Neural progenitor cell (in vitro differentiated cells): Measurements from ENCODE around the gene OR4F15. TPM values are rescaled to one million over a fixed set of nuclear protein-coding genes. Genes with fewer than 3 reads are reported as not detected.
A peak's percentile ranks its signal among the peaks of the same experiment; 100 is the strongest.

ENCODE experiments used
- DNase-seq: peaks from one replicate; pipeline ENCODE4 v3.0.0-alpha.2; 2016; ENCODE audit warnings: low spot score
- H2AFZ ChIP-seq: fragments of 200-600 bp; sonication (generic); replicated peaks from 2 replicates; pipeline ENCODE4 v1.6.1; 2016; ENCODE audit warnings: antibody characterized with exemption
- H3F3A ChIP-seq: fragments of 200-600 bp; sonication (generic); 2 replicates; pipeline ENCODE4 v1.6.1; 2016; ENCODE audit warnings: antibody characterized with exemption, low read depth
- H3K27ac ChIP-seq: fragments of 200-600 bp; sonication (generic); 2 replicates; pipeline ENCODE4 v1.5.1; 2016; ENCODE audit warnings: mild to moderate bottlenecking
- H3K27me3 ChIP-seq: fragments of 200-600 bp; sonication (generic); 2 replicates; pipeline ENCODE4 v1.6.1; 2016; ENCODE audit warnings: mild to moderate bottlenecking, moderate library complexity
- H3K36me3 ChIP-seq: fragments of 200-600 bp; sonication (generic); 2 replicates; pipeline ENCODE4 v1.5.1; 2016
- H3K4me1 ChIP-seq: fragments of 200-600 bp; sonication (generic); 2 replicates; pipeline ENCODE4 v1.6.1; 2016; ENCODE audit warnings: mixed run types
- H3K4me2 ChIP-seq: fragments of 200-600 bp; sonication (generic); 2 replicates; pipeline ENCODE4 v1.6.1; 2016
- H3K4me3 ChIP-seq: fragments of 200-600 bp; sonication (generic); 2 replicates; pipeline ENCODE4 v1.5.1; 2016
- H3K79me2 ChIP-seq: fragments of 200-600 bp; sonication (generic); 2 replicates; pipeline ENCODE4 v1.6.1; 2016; ENCODE audit warnings: low read depth
- H3K9ac ChIP-seq: fragments of 200-600 bp; sonication (generic); 2 replicates; pipeline ENCODE4 v1.6.1; 2016
- H3K9me3 ChIP-seq: fragments of 200-600 bp; sonication (generic); 2 replicates; pipeline ENCODE4 v1.5.1; 2016; ENCODE audit warnings: low read depth
- H4K20me1 ChIP-seq: fragments of 200-600 bp; sonication (generic); 2 replicates; pipeline ENCODE4 v1.6.1; 2016; ENCODE audit warnings: low read depth
- H3K27ac Mint-ChIP-seq: 3 replicates; pipeline ENCODE4 v1.8.0; 2021; ENCODE audit warnings: mixed read lengths
- H3K27me3 Mint-ChIP-seq: 2 replicates; pipeline ENCODE4 v1.8.0; 2022; ENCODE audit warnings: low read depth, mild to moderate bottlenecking, inconsistent platforms, moderate library complexity, mixed read lengths; ENCODE audit not compliant: insufficient read depth
- H3K36me3 Mint-ChIP-seq: 3 replicates; pipeline ENCODE4 v1.8.0; 2021; ENCODE audit warnings: mixed read lengths
- H3K4me1 Mint-ChIP-seq: 3 replicates; pipeline ENCODE4 v1.8.0; 2021; ENCODE audit warnings: mixed read lengths
- H3K4me3 Mint-ChIP-seq: 3 replicates; pipeline ENCODE4 v1.8.0; 2021; ENCODE audit warnings: mild to moderate bottlenecking, moderate library complexity, mixed read lengths
- H3K9me3 Mint-ChIP-seq: 3 replicates; pipeline ENCODE4 v1.8.0; 2020; ENCODE audit warnings: mixed read lengths
- EZH2 ChIP-seq: fragments of 200-600 bp; sonication (generic); IDR thresholded peaks from 2 replicates; pipeline ENCODE4 v1.6.1; 2017; ENCODE audit warnings: antibody characterized with exemption, mild to moderate bottlenecking, moderate library complexity
- EZH2phosphoT487 ChIP-seq: fragments of 200-600 bp; sonication (generic); IDR thresholded peaks from 2 replicates; pipeline ENCODE4 v1.6.1; 2017; ENCODE audit warnings: antibody characterized with exemption
- total RNA-seq: library from RNA; depleted of rRNA; stranded (reverse); fragments of >200 nt; gene quantifications from 2 replicates; pipeline ENCODE4 v1.2.3, GENCODE V29; 2015; ENCODE audit warnings: low replicate concordance
- TF ChIP-seq, protein P1 (sequence below): fragments of 200-600 bp; sonication (generic); IDR thresholded peaks from 2 replicates; pipeline ENCODE4 v1.5.1; 2017; ENCODE audit warnings: antibody characterized with exemption, mild to moderate bottlenecking

OR4F15 gene
- total RNA-seq, 1 donor from 2014 or later = not detected

DNA sequence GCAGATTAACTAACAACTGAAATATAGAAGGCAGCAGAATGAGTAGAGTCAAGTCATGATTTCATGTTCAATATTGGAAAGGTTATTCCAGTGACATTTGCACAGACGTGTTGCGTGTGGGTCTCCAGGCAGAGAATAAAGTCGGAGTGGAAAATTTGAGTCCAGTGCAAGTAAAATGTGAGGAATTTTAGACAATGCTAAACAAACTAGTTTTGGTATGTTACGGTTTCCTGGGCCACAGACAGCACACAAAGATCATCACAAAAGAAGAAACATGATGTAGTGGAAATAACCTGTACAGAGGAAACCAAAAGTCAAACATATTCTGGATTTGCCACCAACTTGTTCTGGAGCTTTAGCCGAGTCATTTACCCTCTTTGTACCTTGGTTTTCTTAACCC is 8.3 kb upstream of the OR4F15 start:
- Mint-ChIP-seq H3K27ac (no peak overlapping the region), H3K4me1 (no peaks in the 10 kb centered on the region), H3K36me3 (no peaks in the 10 kb centered on the region), H3K4me3 (no peak overlapping the region), H3K27me3 (no peaks in the 10 kb centered on the region), H3K9me3 (no peaks in the 10 kb centered on the region)
- no peak overlapping the region for H3K27ac ChIP-seq
- DNase-seq = no peak
- TF ChIP-seq EZH2 (no peak), EZH2phosphoT487 (no peak)
- TF ChIP-seq, protein P1, sequence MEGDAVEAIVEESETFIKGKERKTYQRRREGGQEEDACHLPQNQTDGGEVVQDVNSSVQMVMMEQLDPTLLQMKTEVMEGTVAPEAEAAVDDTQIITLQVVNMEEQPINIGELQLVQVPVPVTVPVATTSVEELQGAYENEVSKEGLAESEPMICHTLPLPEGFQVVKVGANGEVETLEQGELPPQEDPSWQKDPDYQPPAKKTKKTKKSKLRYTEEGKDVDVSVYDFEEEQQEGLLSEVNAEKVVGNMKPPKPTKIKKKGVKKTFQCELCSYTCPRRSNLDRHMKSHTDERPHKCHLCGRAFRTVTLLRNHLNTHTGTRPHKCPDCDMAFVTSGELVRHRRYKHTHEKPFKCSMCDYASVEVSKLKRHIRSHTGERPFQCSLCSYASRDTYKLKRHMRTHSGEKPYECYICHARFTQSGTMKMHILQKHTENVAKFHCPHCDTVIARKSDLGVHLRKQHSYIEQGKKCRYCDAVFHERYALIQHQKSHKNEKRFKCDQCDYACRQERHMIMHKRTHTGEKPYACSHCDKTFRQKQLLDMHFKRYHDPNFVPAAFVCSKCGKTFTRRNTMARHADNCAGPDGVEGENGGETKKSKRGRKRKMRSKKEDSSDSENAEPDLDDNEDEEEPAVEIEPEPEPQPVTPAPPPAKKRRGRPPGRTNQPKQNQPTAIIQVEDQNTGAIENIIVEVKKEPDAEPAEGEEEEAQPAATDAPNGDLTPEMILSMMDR = no peak
- no peaks in the 10 kb centered on the region for H3K9me3 ChIP-seq
- no peaks in the 10 kb centered on the region for H3K27me3 ChIP-seq
- H2AFZ ChIP-seq = no peak overlapping the region
- no peaks in the 10 kb centered on the region for H3F3A ChIP-seq
- H3K4me3 ChIP-seq = no peak overlapping the region
- H3K79me2 ChIP-seq = no peaks in the 10 kb centered on the region
- H3K4me2 ChIP-seq = no peak overlapping the region
- H4K20me1 ChIP-seq = no peaks in the 10 kb centered on the region
- no peaks in the 10 kb centered on the region for H3K36me3 ChIP-seq
- no peaks in the 10 kb centered on the region for H3K4me1 ChIP-seq
- no peak overlapping the region for H3K9ac ChIP-seq

DNA sequence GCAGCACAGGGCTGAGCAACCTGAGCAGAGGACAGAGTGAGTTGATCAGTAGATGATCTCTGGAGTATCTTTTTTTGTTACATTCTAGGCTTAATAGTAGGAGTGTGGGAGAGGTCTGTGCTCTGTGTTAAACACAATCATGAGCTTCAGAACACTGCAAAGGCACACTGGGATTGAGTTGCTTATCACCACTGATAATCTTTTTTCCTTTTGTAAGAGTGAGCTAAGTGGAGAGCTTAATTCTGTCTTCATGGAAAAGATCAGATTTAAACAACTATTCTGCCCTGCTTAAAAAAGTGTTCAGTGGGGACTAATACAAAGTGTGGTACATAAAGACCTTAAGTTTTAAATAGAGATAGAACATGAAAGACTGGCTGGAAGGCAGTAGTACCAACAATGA is 7.6 kb upstream of the OR4F15 start:
- H3K79me2 ChIP-seq = no peaks in the 10 kb centered on the region
- no peaks in the 10 kb centered on the region for H3K36me3 ChIP-seq
- no peak overlapping the region for H3K4me3 Mint-ChIP-seq
- no peaks in the 10 kb centered on the region for H3K9me3 ChIP-seq
- no peaks in the 10 kb centered on the region for H3F3A ChIP-seq
- no peaks in the 10 kb centered on the region for H3K4me1 Mint-ChIP-seq
- no peak overlapping the region for H3K4me2 ChIP-seq
- no peaks in the 10 kb centered on the region for H3K27me3 ChIP-seq
- H3K27ac ChIP-seq = no peak overlapping the region
- H3K4me1 ChIP-seq = no peaks in the 10 kb centered on the region
- H3K27me3 Mint-ChIP-seq = no peaks in the 10 kb centered on the region
- H3K27ac Mint-ChIP-seq = no peak overlapping the region
- H3K9me3 Mint-ChIP-seq = no peaks in the 10 kb centered on the region
- no peak for TF ChIP-seq EZH2phosphoT487
- TF ChIP-seq, protein P1 = no peak
- TF ChIP-seq EZH2 = no peak
- no peak overlapping the region for H2AFZ ChIP-seq
- H3K36me3 Mint-ChIP-seq = no peaks in the 10 kb centered on the region
- DNase-seq = no peak
- no peak overlapping the region for H3K4me3 ChIP-seq
- H4K20me1 ChIP-seq = no peaks in the 10 kb centered on the region
- no peak overlapping the region for H3K9ac ChIP-seq

DNA sequence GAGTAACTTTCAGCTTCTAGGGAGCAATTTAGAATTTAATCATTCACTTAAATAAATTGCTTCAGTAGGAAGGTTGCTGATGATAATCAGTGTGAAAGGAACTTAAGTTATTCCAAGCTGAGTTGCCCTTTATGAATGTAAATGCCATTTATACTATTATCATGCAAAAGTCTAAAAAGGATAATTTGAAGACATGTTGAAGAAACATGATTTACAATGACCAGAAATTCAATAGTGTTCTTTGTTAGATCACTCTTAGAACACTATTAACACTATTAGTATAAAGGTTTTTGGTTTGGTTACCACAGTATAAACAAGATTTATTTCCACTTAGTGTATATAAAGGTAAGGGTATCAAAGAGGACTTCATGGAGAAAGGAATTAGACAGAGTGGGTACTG is 7.1 kb upstream of the OR4F15 start:
- no peaks in the 10 kb centered on the region for H4K20me1 ChIP-seq
- H3K9me3 ChIP-seq = no peaks in the 10 kb centered on the region
- no peaks in the 10 kb centered on the region for H3K79me2 ChIP-seq
- Mint-ChIP-seq H3K4me1 (no peaks in the 10 kb centered on the region), H3K4me3 (no peak overlapping the region), H3K36me3 (no peaks in the 10 kb centered on the region), H3K27me3 (no peaks in the 10 kb centered on the region), H3K9me3 (no peaks in the 10 kb centered on the region), H3K27ac (no peak overlapping the region)
- H3K4me1 ChIP-seq = no peaks in the 10 kb centered on the region
- no peak overlapping the region for H3K4me2 ChIP-seq
- H3K4me3 ChIP-seq = no peak overlapping the region
- H3K27me3 ChIP-seq = no peaks in the 10 kb centered on the region
- no peak overlapping the region for H3K9ac ChIP-seq
- H2AFZ ChIP-seq = no peak overlapping the region
- H3K36me3 ChIP-seq = no peaks in the 10 kb centered on the region
- H3K27ac ChIP-seq = no peak overlapping the region
- no peak for TF ChIP-seq EZH2
- no peak for DNase-seq
- no peaks in the 10 kb centered on the region for H3F3A ChIP-seq

DNA sequence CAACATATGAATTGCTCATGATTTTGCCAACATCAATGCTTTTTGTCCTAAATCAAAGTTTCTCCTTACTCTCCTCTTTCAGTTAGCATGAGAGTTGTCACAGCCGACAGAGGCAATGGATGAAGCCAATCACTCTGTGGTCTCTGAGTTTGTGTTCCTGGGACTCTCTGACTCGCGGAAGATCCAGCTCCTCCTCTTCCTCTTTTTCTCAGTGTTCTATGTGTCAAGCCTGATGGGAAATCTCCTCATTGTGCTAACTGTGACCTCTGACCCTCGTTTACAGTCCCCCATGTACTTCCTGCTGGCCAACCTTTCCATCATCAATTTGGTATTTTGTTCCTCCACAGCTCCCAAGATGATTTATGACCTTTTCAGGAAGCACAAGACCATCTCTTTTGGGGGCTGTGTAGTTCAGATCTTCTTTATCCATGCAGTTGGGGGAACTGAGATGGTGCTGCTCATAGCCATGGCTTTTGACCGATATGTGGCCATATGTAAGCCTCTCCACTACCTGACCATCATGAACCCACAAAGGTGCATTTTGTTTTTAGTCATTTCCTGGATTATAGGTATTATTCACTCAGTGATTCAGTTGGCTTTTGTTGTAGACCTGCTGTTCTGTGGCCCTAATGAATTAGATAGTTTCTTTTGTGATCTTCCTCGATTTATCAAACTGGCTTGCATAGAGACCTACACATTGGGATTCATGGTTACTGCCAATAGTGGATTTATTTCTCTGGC is 6.2 kb upstream of the OR4F15 start:
- Mint-ChIP-seq H3K36me3 (no peaks in the 10 kb centered on the region), H3K4me1 (no peaks in the 10 kb centered on the region), H3K9me3 (no peaks in the 10 kb centered on the region), H3K27ac (no peak overlapping the region), H3K4me3 (no peak overlapping the region), H3K27me3 (no peaks in the 10 kb centered on the region)
- H3K4me3 ChIP-seq = no peak overlapping the region
- no peaks in the 10 kb centered on the region for H3K4me1 ChIP-seq
- no peaks in the 10 kb centered on the region for H4K20me1 ChIP-seq
- no peaks in the 10 kb centered on the region for H3F3A ChIP-seq
- H3K9me3 ChIP-seq = no peaks in the 10 kb centered on the region
- H3K4me2 ChIP-seq = no peak overlapping the region
- H3K9ac ChIP-seq = no peak overlapping the region
- no peaks in the 10 kb centered on the region for H3K27me3 ChIP-seq
- peak overlapping the region; percentile 6 for H2AFZ ChIP-seq
- no peaks in the 10 kb centered on the region for H3K36me3 ChIP-seq
- no peak for TF ChIP-seq EZH2
- TF ChIP-seq EZH2phosphoT487 = no peak
- TF ChIP-seq, protein P1 = no peak
- DNase-seq = no peak
- no peak overlapping the region for H3K27ac ChIP-seq
- H3K79me2 ChIP-seq = no peaks in the 10 kb centered on the region
